Panc1 (cell line): ENCODE results near the gene KIF12. TPM values are rescaled to one million over a fixed set of nuclear protein-coding genes. Genes with fewer than 3 reads are reported as not detected.

ENCODE experiments used
- ATAC-seq: fragments of 200-7000 bp; cut with Tn5 transposase; 2 replicates; pipeline ENCODE4 v1.9.1; 2020; ENCODE audit warnings: mild to moderate bottlenecking, moderate library complexity
- BruUV-seq: library from RNA; stranded (reverse); fragments of 400-500 nt; replicated peaks from 2 replicates; lab custom pipeline; 2021; lab: Mats Ljungman, UMichigan
- CTCF ChIA-PET: fragments of 300-600 bp; sonication (Branson Sonifier 250); formaldehyde crosslinking; loops from one replicate; lab custom pipeline; 2022; ENCODE audit warnings: antibody characterized with exemption; lab: Charles Lee
- POLR2A ChIA-PET: fragments of 300-600 bp; sonication (Branson Sonifier 250); formaldehyde crosslinking; loops from one replicate; lab custom pipeline; 2022; ENCODE audit warnings: antibody characterized with exemption; lab: Charles Lee
- DNase-seq: peaks from one replicate; pipeline ENCODE4 v3.0.0-alpha.2; 2010; ENCODE audit warnings: low read depth, low spot score
- H3K27ac ChIP-seq: 2 replicates; pipeline ENCODE4 v1.5.1; 2011; ENCODE audit warnings: mild to moderate bottlenecking, low read length, inconsistent platforms
- H3K27me3 ChIP-seq: fragments of 200-500 bp; sonication (Bioruptor generic); 2 replicates; pipeline ENCODE4 v1.6.0; 2014; ENCODE audit warnings: low read length, inconsistent platforms; ENCODE audit not compliant: control insufficient read depth, insufficient read depth
- H3K36me3 ChIP-seq: fragments of 200-500 bp; sonication (Bioruptor generic); 2 replicates; pipeline ENCODE4 v1.5.1; 2014; ENCODE audit warnings: inconsistent platforms, mild to moderate bottlenecking, low read length, moderate library complexity; ENCODE audit not compliant: control insufficient read depth, insufficient read depth
- H3K4me1 ChIP-seq: 2 replicates; pipeline ENCODE4 v1.5.1; 2011; ENCODE audit warnings: inconsistent platforms, mild to moderate bottlenecking, low read length, moderate library complexity; ENCODE audit not compliant: control insufficient read depth, insufficient read depth
- H3K4me3 ChIP-seq, 2 experiments: 2 replicates each; pipeline ENCODE4 v1.5.1; 2011 to 2012; ENCODE audit warnings: low read depth in 2 of 2, low read length in 2 of 2, mild to moderate bottlenecking in 2 of 2, inconsistent platforms in 1 of 2, moderate library complexity in 1 of 2
- H3K9me3 ChIP-seq: fragments of 200-500 bp; sonication (Bioruptor generic); 2 replicates; pipeline ENCODE4 v1.5.1; 2014; ENCODE audit warnings: low read depth, mild to moderate bottlenecking, inconsistent platforms, low read length, moderate library complexity; ENCODE audit not compliant: control insufficient read depth, insufficient read depth
- POLR2AphosphoS5 ChIP-seq: IDR thresholded peaks from 2 replicates; pipeline ENCODE4 v1.6.1; 2012; ENCODE audit warnings: mild to moderate bottlenecking, low read depth, low read length, moderate library complexity
- SIN3A ChIP-seq: IDR thresholded peaks from 2 replicates; pipeline ENCODE4 v1.6.1; 2012; ENCODE audit warnings: low read depth, mild to moderate bottlenecking, low read length, moderate library complexity, borderline replicate concordance; ENCODE audit not compliant: insufficient read depth
- TCF7L2 ChIP-seq: IDR thresholded peaks from 2 replicates; pipeline ENCODE4 v1.6.1; 2011; ENCODE audit warnings: mild to moderate bottlenecking, low read depth, low read length, inconsistent platforms
- in situ Hi-C: cut with HindIII; loops from 2 replicates; pipeline ENCODE4 v1.10.0; 2016; ENCODE audit warnings: low sequenced_read_pairs, low pct_unique_long_range_greater_than_20kb
- intact Hi-C: fragments of 100-400 bp; cut with micrococcal nuclease; formaldehyde crosslinking; loops from one replicate; pipeline ENCODE4 v1.10.0; 2022; ENCODE audit not compliant: unreplicated experiment
- total RNA-seq: library from RNA; stranded (reverse); gene quantifications from one replicate; pipeline ENCODE4 v1.2.1, GENCODE V29; 2021; ENCODE audit not compliant: unreplicated experiment
- TF ChIP-seq, protein P1 (sequence below): fragments of 450-650 bp; IDR thresholded peaks from 2 replicates; pipeline ENCODE4 v1.5.1; 2017; ENCODE audit warnings: mild to moderate bottlenecking
- TF ChIP-seq, protein P2 (sequence below), 2 experiments: IDR thresholded peaks; 2 replicates each; pipeline ENCODE4 v1.6.1; 2011 to 2012; ENCODE audit warnings: low read depth in 2 of 2, control low read depth in 1 of 2, low read length in 1 of 2, mild to moderate bottlenecking in 1 of 2, moderate library complexity in 1 of 2; ENCODE audit not compliant: insufficient read depth in 1 of 2

KIF12 gene
- total RNA-seq, 1 experiment from 2014 or later, result 0.87 TPM

DNA sequence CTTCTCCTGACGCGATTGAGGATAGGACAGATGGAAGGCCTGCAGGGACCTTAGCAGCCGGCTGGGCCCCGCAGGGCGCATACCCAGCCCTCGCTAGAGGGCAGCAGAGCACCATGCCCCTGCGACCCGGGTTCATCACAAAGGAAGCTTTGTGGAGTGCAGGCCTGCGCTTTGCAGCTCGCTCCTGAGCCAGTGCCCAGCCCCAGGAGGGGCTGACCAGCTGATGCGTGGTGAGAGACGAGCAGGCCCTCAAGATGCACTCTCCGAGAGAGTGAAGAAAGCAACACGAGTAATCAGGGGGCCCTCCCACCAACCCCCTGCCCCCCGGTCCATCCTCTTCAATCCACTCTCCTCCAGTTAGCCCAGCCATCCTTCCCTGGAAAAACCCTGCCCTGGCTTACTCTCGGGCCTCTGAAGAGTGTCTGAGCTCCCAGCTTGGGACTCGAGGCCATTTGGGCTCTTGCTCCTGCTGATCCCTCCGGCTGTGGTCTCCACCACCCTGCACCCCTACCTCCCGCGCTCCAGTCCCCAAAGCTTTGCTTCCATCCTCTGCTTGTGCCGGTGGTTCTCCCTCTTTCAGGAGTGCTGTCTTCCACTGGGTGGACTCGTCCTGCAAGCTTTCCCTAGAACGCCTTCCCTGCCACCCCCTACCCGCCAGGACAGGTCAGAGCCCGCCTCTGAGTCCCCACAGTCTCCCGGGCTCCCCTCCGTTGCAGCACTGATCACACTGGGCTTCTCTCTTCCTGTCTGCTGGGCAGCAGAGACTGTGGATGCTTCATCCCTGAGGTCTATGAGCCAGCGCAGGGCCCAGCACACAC lies 9.1 kb upstream of the KIF12 start:
- peak; percentile 47 for DNase-seq
- no peak overlapping the region for H3K27ac ChIP-seq
- H3K36me3 ChIP-seq, result no peaks in the 10 kb centered on the region
- H3K4me3 ChIP-seq, result no peak overlapping the region
- TF ChIP-seq, protein P1, sequence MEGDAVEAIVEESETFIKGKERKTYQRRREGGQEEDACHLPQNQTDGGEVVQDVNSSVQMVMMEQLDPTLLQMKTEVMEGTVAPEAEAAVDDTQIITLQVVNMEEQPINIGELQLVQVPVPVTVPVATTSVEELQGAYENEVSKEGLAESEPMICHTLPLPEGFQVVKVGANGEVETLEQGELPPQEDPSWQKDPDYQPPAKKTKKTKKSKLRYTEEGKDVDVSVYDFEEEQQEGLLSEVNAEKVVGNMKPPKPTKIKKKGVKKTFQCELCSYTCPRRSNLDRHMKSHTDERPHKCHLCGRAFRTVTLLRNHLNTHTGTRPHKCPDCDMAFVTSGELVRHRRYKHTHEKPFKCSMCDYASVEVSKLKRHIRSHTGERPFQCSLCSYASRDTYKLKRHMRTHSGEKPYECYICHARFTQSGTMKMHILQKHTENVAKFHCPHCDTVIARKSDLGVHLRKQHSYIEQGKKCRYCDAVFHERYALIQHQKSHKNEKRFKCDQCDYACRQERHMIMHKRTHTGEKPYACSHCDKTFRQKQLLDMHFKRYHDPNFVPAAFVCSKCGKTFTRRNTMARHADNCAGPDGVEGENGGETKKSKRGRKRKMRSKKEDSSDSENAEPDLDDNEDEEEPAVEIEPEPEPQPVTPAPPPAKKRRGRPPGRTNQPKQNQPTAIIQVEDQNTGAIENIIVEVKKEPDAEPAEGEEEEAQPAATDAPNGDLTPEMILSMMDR, result peak; percentile 93
- no peak for TF ChIP-seq POLR2AphosphoS5
- TF ChIP-seq, protein P2, sequence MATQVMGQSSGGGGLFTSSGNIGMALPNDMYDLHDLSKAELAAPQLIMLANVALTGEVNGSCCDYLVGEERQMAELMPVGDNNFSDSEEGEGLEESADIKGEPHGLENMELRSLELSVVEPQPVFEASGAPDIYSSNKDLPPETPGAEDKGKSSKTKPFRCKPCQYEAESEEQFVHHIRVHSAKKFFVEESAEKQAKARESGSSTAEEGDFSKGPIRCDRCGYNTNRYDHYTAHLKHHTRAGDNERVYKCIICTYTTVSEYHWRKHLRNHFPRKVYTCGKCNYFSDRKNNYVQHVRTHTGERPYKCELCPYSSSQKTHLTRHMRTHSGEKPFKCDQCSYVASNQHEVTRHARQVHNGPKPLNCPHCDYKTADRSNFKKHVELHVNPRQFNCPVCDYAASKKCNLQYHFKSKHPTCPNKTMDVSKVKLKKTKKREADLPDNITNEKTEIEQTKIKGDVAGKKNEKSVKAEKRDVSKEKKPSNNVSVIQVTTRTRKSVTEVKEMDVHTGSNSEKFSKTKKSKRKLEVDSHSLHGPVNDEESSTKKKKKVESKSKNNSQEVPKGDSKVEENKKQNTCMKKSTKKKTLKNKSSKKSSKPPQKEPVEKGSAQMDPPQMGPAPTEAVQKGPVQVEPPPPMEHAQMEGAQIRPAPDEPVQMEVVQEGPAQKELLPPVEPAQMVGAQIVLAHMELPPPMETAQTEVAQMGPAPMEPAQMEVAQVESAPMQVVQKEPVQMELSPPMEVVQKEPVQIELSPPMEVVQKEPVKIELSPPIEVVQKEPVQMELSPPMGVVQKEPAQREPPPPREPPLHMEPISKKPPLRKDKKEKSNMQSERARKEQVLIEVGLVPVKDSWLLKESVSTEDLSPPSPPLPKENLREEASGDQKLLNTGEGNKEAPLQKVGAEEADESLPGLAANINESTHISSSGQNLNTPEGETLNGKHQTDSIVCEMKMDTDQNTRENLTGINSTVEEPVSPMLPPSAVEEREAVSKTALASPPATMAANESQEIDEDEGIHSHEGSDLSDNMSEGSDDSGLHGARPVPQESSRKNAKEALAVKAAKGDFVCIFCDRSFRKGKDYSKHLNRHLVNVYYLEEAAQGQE (IDR thresholded peaks at IDR 0.05; ENCODE audit: insufficient read depth in 1 of 2, low read depth in 2 of 2, low read length in 1 of 2), result 0 out of 4 replicates have a peak, but pooled peaks of 1 of the 2 experiments have one; percentile 3
- ATAC-seq, result peak; percentile 100
- peaks cover 5% of the 10 kb centered on the region for H3K27me3 ChIP-seq
- POLR2A ChIA-PET, result interaction anchor here (0.7 kb wide), 1 partner anchor 292 kb away, joined by 5 read pairs; no protein-coding TSS in a partner anchor
- CTCF ChIA-PET, result interaction anchor here (0.6 to 1.9 kb wide), 9 partner anchors 26 to 1723 kb away, joined by 3 to 17 read pairs (median 4); partner anchors contain the start of gene COL27A1
- in situ Hi-C loops (no loop called here), intact Hi-C loops (loop anchor here (1.0 to 5.0 kb wide), 2 partner anchors 44 to 180 kb away; no protein-coding TSS in a partner anchor)
- H3K9me3 ChIP-seq, result no peaks in the 10 kb centered on the region
- H3K4me1 ChIP-seq, result no peaks in the 10 kb centered on the region
- BruUV-seq, result no TSS peak

DNA sequence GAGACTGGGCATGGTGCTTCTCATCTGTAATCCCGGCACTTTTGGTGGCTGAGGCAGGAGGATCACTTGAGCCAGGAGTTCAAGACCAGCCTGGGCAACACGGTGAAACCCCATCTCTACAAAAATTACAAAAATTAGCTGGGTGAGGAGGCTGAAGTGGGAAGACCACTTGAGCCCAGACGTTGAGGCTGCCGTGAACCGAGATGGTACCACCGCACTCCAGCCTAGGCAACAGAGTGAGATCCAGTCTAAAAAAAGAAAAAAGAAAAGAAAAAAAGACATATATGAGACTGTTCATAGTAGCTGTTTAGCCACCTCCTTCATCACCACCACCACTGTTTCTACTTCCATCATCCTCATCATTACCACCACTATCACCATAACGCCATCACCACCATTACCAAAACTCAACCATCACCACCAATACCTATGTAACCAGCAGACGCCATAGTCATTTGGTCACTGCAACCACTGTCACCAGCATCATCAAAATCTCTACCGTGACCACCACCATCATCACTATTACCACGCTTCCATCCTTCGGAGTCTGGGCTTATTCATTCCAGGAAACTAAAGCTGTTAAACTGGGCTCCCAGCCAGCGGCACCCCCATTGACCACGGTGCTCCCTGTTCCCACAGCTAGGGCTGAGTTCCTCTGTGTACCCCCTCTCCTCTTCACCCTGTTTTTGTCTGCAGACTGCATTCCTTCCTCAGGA lies 8.4 kb upstream of the KIF12 start:
- no peak overlapping the region for H3K27ac ChIP-seq

More for the DNA sequence above, 8.4 kb upstream of the KIF12 start:
- TF ChIP-seq TCF7L2 (no peak), POLR2AphosphoS5 (no peak), SIN3A (no peak)
- TF ChIP-seq, protein P2 (IDR thresholded peaks at IDR 0.05; ENCODE audit: insufficient read depth in 1 of 2, low read depth in 2 of 2, low read length in 1 of 2), result no peak
- TF ChIP-seq, protein P1, result no peak
- ATAC-seq, result peak; percentile 20; the same call in 1 of the 2 replicates
- DNase-seq, result no peak
- no peak overlapping the region for H3K4me3 ChIP-seq
- intact Hi-C loops, result loop anchor here (1.0 to 5.0 kb wide), 2 partner anchors 45 to 181 kb away; no protein-coding TSS in a partner anchor
- no peaks in the 10 kb centered on the region for H3K9me3 ChIP-seq
- ChIA-PET POLR2A (no interaction called here), CTCF (interaction anchor here (0.7 to 1.9 kb wide), 7 partner anchors 25 to 187 kb away, joined by 3 to 17 read pairs (median 4); partner anchors contain the start of gene COL27A1)
- no peaks in the 10 kb centered on the region for H3K4me1 ChIP-seq
- no peaks in the 10 kb centered on the region for H3K36me3 ChIP-seq
- in situ Hi-C loops, result no loop called here
- peaks cover 5% of the 10 kb centered on the region; the same call in 1 of the 2 replicates for H3K27me3 ChIP-seq
- BruUV-seq, result no TSS peak
